KMS-11 (cell line): ENCODE data around the gene GJC2.

Experiments
- H2AFZ ChIP-seq: fragments of 200-600 bp; sonication (generic); 2 replicates; pipeline ENCODE4 v1.6.1; 2016; ENCODE audit warnings: antibody characterized with exemption, mixed run types, low read depth
- H3K27ac ChIP-seq: fragments of 200-600 bp; sonication (generic); 2 replicates; pipeline ENCODE4 v1.6.1; 2016; ENCODE audit warnings: mild to moderate bottlenecking, mixed run types
- H3K27me3 ChIP-seq: fragments of 200-600 bp; sonication (generic); 2 replicates; pipeline ENCODE4 v1.6.1; 2017; ENCODE audit warnings: mild to moderate bottlenecking, low read depth, mixed run types, moderate library complexity; ENCODE audit not compliant: insufficient read depth
- H3K36me3 ChIP-seq: fragments of 200-600 bp; sonication (generic); 2 replicates; pipeline ENCODE4 v1.6.1; 2017; ENCODE audit warnings: mild to moderate bottlenecking, mixed run types; ENCODE audit not compliant: insufficient read depth
- H3K4me1 ChIP-seq: fragments of 200-600 bp; sonication (generic); 2 replicates; pipeline ENCODE4 v1.6.1; 2016; ENCODE audit warnings: mild to moderate bottlenecking, low read depth, mixed run types; ENCODE audit not compliant: poor library complexity, severe bottlenecking
- H3K4me2 ChIP-seq: fragments of 200-600 bp; sonication (generic); 2 replicates; pipeline ENCODE4 v1.7.0; 2016; ENCODE audit warnings: mild to moderate bottlenecking, mixed run types
- H3K4me3 ChIP-seq: fragments of 200-600 bp; sonication (generic); IDR thresholded peaks from 2 replicates; pipeline ENCODE4 v1.6.1; 2017; ENCODE audit warnings: low read depth, low read length, mixed read lengths; ENCODE audit not compliant: insufficient read depth
- H3K79me2 ChIP-seq: fragments of 200-600 bp; sonication (generic); 2 replicates; pipeline ENCODE4 v1.6.1; 2016; ENCODE audit warnings: low read depth, mixed run types; ENCODE audit not compliant: insufficient read depth
- H3K9ac ChIP-seq: fragments of 200-600 bp; sonication (generic); 2 replicates; pipeline ENCODE4 v1.6.1; 2016; ENCODE audit warnings: mild to moderate bottlenecking, mixed run types
- H4K20me1 ChIP-seq: fragments of 200-600 bp; sonication (generic); 2 replicates; pipeline ENCODE4 v1.6.1; 2016; ENCODE audit warnings: mild to moderate bottlenecking, mixed run types; ENCODE audit not compliant: insufficient read depth
- CTCF ChIP-seq: fragments of 200-600 bp; sonication (generic); conservative IDR thresholded peaks from 2 replicates; pipeline ENCODE4 v1.6.1; 2017; ENCODE audit warnings: low read depth, mild to moderate bottlenecking, antibody characterized with exemption, low read length, moderate library complexity, mixed read lengths

GJC2 gene

GRCh38 chr1:228105996-228106799 is 43.5 kb upstream of the GJC2 start:
- no peak overlapping the region for H3K4me2 ChIP-seq
- no peak overlapping the region for H3K4me3 ChIP-seq
- H3K36me3 ChIP-seq = no peaks in the 10 kb centered on the region; the same call in 1 of the 2 replicates
- TF ChIP-seq CTCF = no peak
- peaks cover 21% of the 10 kb centered on the region; the same call in 1 of the 2 replicates for H3K79me2 ChIP-seq
- peaks cover 25% of the 10 kb centered on the region for H3K4me1 ChIP-seq
- peaks cover 7% of the 10 kb centered on the region; the same call in 1 of the 2 replicates for H4K20me1 ChIP-seq
- H2AFZ ChIP-seq = no peak overlapping the region
- no peak overlapping the region for H3K9ac ChIP-seq
- H3K27me3 ChIP-seq = no peaks in the 10 kb centered on the region
- H3K27ac ChIP-seq = no peak overlapping the region

- Histone ChIP-seq H3K79me2 (peaks cover 16% of the 10 kb centered on the region; the same call in 1 of the 2 replicates), H3K27me3 (no peaks in the 10 kb centered on the region), H3K36me3 (no peaks in the 10 kb centered on the region; the same call in 1 of the 2 replicates), H3K9ac (no peak overlapping the region), H3K4me3 (no peak overlapping the region), H4K20me1 (peaks cover 1% of the 10 kb centered on the region; the same call in 1 of the 2 replicates), H3K27ac (no peak overlapping the region), H3K4me2 (no peak overlapping the region), H2AFZ (no peak overlapping the region), H3K4me1 (peaks cover 24% of the 10 kb centered on the region)
- TF ChIP-seq CTCF = no peak
These were observed 43.0 kb upstream of the GJC2 start for GRCh38 chr1:228106800-228107054.

GRCh38 chr1:228107636-228108035 is 42.1 kb upstream of the GJC2 start:
- Histone ChIP-seq H2AFZ (no peak overlapping the region), H3K4me1 (peaks cover 33% of the 10 kb centered on the region), H4K20me1 (no peaks in the 10 kb centered on the region), H3K79me2 (peaks cover 15% of the 10 kb centered on the region; the same call in 1 of the 2 replicates), H3K4me2 (peak overlapping the region; percentile 89; the same call in 1 of the 2 replicates), H3K4me3 (no peak overlapping the region), H3K27ac (no peak overlapping the region), H3K9ac (no peak overlapping the region), H3K27me3 (no peaks in the 10 kb centered on the region), H3K36me3 (no peaks in the 10 kb centered on the region; the same call in 1 of the 2 replicates)
- no peak for TF ChIP-seq CTCF

- TF ChIP-seq CTCF = no peak
- H3K27me3 ChIP-seq = no peaks in the 10 kb centered on the region
- peak overlapping the region; percentile 35; the same call in 1 of the 2 replicates for H3K27ac ChIP-seq
- no peak overlapping the region for H2AFZ ChIP-seq
- peak overlapping the region; percentile 86; the same call in 1 of the 2 replicates for H3K9ac ChIP-seq
- no peaks in the 10 kb centered on the region for H4K20me1 ChIP-seq
- H3K4me1 ChIP-seq = peaks cover 38% of the 10 kb centered on the region
- H3K4me3 ChIP-seq = no peak overlapping the region
- H3K36me3 ChIP-seq = no peaks in the 10 kb centered on the region; the same call in 1 of the 2 replicates
- H3K79me2 ChIP-seq = peaks cover 15% of the 10 kb centered on the region; the same call in 1 of the 2 replicates
- peak overlapping the region; percentile 89 for H3K4me2 ChIP-seq
These were observed 41.6 kb upstream of the GJC2 start for GRCh38 chr1:228108055-228108690.
